ENCODE measurements around the gene SETD6. TPM values are rescaled to one million over a fixed set of nuclear protein-coding genes. Genes with fewer than 3 reads are reported as not detected.
"Not testable (repeated sequence)": the region's sequence is repeated elsewhere in the genome, so short reads cannot be mapped to it uniquely, and the experiment has no call there.

Gene SETD6
- total and polyA plus RNA-seq, 4 donors: 4.9 to 19.3 (median 13.7) TPM

DNA sequence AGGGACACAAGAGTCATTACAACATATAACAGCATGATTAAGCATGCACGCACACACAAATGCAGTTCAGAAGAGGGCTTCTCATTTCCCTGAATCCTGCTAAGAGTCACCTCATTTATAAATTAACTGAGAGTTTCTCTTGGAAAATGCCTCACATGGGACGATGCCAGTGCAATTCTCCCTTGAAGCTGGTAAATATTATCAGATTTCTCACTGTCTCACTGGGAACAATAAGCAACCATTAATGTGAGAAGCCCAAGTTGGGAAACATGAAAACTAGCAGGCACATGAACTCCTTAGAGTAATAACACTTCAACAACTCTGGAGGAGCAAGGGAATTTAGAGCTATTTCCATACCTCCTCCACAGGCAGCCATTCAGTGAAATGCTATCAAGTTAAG, 26.4 kb downstream of the SETD6 start:
- H3K9me3 ChIP-seq (ENCODE audit: control insufficient read depth, low read length): no peaks in the 10 kb centered on the region
- ATAC-seq (ENCODE audit: low FRiP score) (no peak), DNase-seq (no peak)
- no peak overlapping the region for H3K27ac ChIP-seq (ENCODE audit: low read depth in 1 of 2, low read length in 2 of 2)
- H3K4me3 ChIP-seq (ENCODE audit: low read length in 2 of 2): no peak overlapping the region
- H3K36me3 ChIP-seq (ENCODE audit: control insufficient read depth in 1 of 2, insufficient read depth in 2 of 2, low read length in 1 of 2): peaks cover 18 to 20% of the 10 kb centered on the region in 2 donors
- intact Hi-C loops (cut with DNase I): no loop called here
- WGBS, 2 donors: 91% methylated on average over 2 of the region's 2 CpGs
- no peaks in the 10 kb centered on the region for H3K4me1 ChIP-seq (ENCODE audit: control insufficient read depth in 1 of 2, insufficient read depth in 2 of 2, low read length in 2 of 2)
- H3K27me3 ChIP-seq (ENCODE audit: control insufficient read depth in 1 of 2, insufficient read depth in 2 of 2, low read length in 1 of 2): no peaks in the 10 kb centered on the region

DNA sequence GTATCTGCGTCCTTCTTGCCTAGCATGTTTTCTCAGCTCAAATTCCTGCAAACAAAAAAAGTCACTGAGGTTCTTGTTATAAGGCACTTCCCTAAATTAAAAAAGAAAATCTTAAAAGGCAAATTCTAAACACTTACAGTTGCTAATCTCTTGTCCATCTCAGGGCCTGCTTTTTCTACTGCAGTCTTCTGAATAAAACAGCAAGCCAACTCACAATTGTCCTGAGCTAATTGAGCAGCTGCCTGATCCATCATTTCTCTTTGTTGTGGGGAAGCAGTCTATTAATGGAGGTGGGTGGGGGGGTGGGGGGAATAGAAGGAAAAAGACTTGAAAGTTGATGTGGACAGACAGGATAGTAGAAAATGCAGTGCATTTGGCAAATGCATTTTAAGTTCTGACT, 27.0 kb downstream of the SETD6 start:
- WGBS, 2 donors: 58 to 62% methylated on average over 1 of the region's 1 CpG

GRCh38 chr16:58543685-58544084, 28.4 kb downstream of the SETD6 start:
- no peaks in the 10 kb centered on the region for H3K9me3 ChIP-seq (ENCODE audit: control insufficient read depth, low read length)
- H3K27me3 ChIP-seq (ENCODE audit: control insufficient read depth in 1 of 2, insufficient read depth in 2 of 2, low read length in 1 of 2): no peaks in the 10 kb centered on the region
- WGBS, 2 donors: 93 to 94% methylated on average over 8 of the region's 8 CpGs
- intact Hi-C loops (cut with DNase I): no loop called here
- H3K4me1 ChIP-seq (ENCODE audit: control insufficient read depth in 1 of 2, insufficient read depth in 2 of 2, low read length in 2 of 2): no peaks in the 10 kb centered on the region
- H3K4me3 ChIP-seq (ENCODE audit: low read length in 2 of 2): no peak overlapping the region
- no peak for DNase-seq
- ATAC-seq (ENCODE audit: low FRiP score): no peak
- no peak overlapping the region for H3K27ac ChIP-seq (ENCODE audit: low read depth in 1 of 2, low read length in 2 of 2)
- H3K36me3 ChIP-seq (ENCODE audit: control insufficient read depth in 1 of 2, insufficient read depth in 2 of 2, low read length in 1 of 2): peaks cover 13 to 14% of the 10 kb centered on the region in 2 donors

More for the DNA sequence above, 27.0 kb downstream of the SETD6 start:
- Histone ChIP-seq H3K4me1 (ENCODE audit: control insufficient read depth in 1 of 2, insufficient read depth in 2 of 2, low read length in 2 of 2) (no peaks in the 10 kb centered on the region), H3K36me3 (ENCODE audit: control insufficient read depth in 1 of 2, insufficient read depth in 2 of 2, low read length in 1 of 2) (peaks cover 15 to 16% of the 10 kb centered on the region in 2 donors), H3K27ac (ENCODE audit: low read depth in 1 of 2, low read length in 2 of 2) (no peak overlapping the region), H3K4me3 (ENCODE audit: low read length in 2 of 2) (no peak overlapping the region), H3K9me3 (ENCODE audit: control insufficient read depth, low read length) (no peaks in the 10 kb centered on the region), H3K27me3 (ENCODE audit: control insufficient read depth in 1 of 2, insufficient read depth in 2 of 2, low read length in 1 of 2) (no peaks in the 10 kb centered on the region)
- DNase-seq (no peak), ATAC-seq (ENCODE audit: low FRiP score) (no peak)
- intact Hi-C loops (cut with DNase I): no loop called here

DNA sequence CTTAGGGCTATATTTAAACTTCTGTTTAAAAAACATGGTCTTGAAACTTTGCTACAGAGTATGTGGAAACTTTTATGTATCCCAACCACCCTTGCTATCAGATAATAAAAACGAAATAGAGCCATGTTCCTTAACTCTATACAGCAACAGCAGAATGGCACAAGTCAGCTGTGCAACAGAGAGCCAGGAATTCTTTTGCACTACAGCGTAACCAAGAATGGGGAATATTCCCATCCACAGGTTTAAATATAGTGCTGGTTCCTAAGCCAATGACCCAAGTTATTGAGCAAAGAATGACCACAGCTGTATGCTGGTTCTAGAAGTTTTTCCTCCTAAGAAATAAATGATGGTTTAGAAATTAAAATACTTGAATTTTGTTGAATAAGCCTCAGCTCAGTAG, 33.1 kb downstream of the SETD6 start:
- no peaks in the 10 kb centered on the region for H3K27me3 ChIP-seq (ENCODE audit: control insufficient read depth in 1 of 2, insufficient read depth in 2 of 2, low read length in 1 of 2)
- peaks cover 9 to 11% of the 10 kb centered on the region in 2 donors for H3K36me3 ChIP-seq (ENCODE audit: control insufficient read depth in 1 of 2, insufficient read depth in 2 of 2, low read length in 1 of 2)
- no peak overlapping the region for H3K4me3 ChIP-seq (ENCODE audit: low read length in 2 of 2)
- no peak overlapping the region for H3K27ac ChIP-seq (ENCODE audit: low read depth in 1 of 2, low read length in 2 of 2)
- DNase-seq (no peak), ATAC-seq (ENCODE audit: low FRiP score) (no peak)
- intact Hi-C loops (cut with DNase I): no loop called here
- no peaks in the 10 kb centered on the region for H3K9me3 ChIP-seq (ENCODE audit: control insufficient read depth, low read length)
- H3K4me1 ChIP-seq (ENCODE audit: control insufficient read depth in 1 of 2, insufficient read depth in 2 of 2, low read length in 2 of 2): no peaks in the 10 kb centered on the region
- 15 to 16% methylated on average over 2 of the region's 2 CpGs for WGBS, 2 donors

DNA sequence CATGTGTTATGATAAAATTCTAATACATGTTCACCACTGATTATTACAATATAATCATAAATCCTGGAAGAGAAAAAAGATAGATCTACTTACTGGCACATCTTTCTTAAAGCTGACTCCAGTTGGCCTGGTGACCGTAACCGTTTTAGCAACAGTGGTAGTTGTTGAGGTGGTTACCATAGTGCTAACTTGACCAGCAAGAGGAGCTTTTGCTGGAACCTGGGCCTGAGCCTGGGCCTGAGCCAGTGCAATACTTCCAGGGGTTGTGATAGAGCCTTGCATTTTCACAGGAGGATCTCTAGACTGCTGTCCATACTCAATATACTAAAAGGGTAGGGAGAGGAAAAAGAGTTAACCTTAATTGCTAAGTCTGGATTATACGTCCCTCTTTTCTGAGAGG, 36.2 kb downstream of the SETD6 start:
- Histone ChIP-seq H3K27me3 (ENCODE audit: control insufficient read depth in 1 of 2, insufficient read depth in 2 of 2, low read length in 1 of 2) (no peaks in the 10 kb centered on the region), H3K4me1 (ENCODE audit: control insufficient read depth in 1 of 2, insufficient read depth in 2 of 2, low read length in 2 of 2) (no peaks in the 10 kb centered on the region), H3K9me3 (ENCODE audit: control insufficient read depth, low read length) (no peaks in the 10 kb centered on the region), H3K4me3 (ENCODE audit: low read length in 2 of 2) (no peak overlapping the region), H3K36me3 (ENCODE audit: control insufficient read depth in 1 of 2, insufficient read depth in 2 of 2, low read length in 1 of 2) (peaks cover 7% of the 10 kb centered on the region in 2 donors), H3K27ac (ENCODE audit: low read depth in 1 of 2, low read length in 2 of 2) (no peak overlapping the region)
- intact Hi-C loops (cut with DNase I): no loop called here
- 24 to 42% methylated on average over 3 of the region's 3 CpGs for WGBS, 2 donors
- no peak for ATAC-seq (ENCODE audit: low FRiP score)
- no peak for DNase-seq

GRCh38 chr16:58556678-58557077, 41.4 kb downstream of the SETD6 start:
- Histone ChIP-seq H3K9me3 (ENCODE audit: control insufficient read depth, low read length) (no peaks in the 10 kb centered on the region), H3K4me3 (ENCODE audit: low read length in 2 of 2) (no peak overlapping the region), H3K27ac (ENCODE audit: low read depth in 1 of 2, low read length in 2 of 2) (no peak overlapping the region), H3K36me3 (ENCODE audit: control insufficient read depth in 1 of 2, insufficient read depth in 2 of 2, low read length in 1 of 2) (peaks cover 5% of the 10 kb centered on the region in 2 donors), H3K27me3 (ENCODE audit: control insufficient read depth in 1 of 2, insufficient read depth in 2 of 2, low read length in 1 of 2) (no peaks in the 10 kb centered on the region), H3K4me1 (ENCODE audit: control insufficient read depth in 1 of 2, insufficient read depth in 2 of 2, low read length in 2 of 2) (no peaks in the 10 kb centered on the region)
- DNase-seq (no peak), ATAC-seq (ENCODE audit: low FRiP score) (no peak)
- 69 to 77% methylated on average over 2 of the region's 2 CpGs for WGBS, 2 donors
- intact Hi-C loops (cut with DNase I): no loop called here

DNA sequence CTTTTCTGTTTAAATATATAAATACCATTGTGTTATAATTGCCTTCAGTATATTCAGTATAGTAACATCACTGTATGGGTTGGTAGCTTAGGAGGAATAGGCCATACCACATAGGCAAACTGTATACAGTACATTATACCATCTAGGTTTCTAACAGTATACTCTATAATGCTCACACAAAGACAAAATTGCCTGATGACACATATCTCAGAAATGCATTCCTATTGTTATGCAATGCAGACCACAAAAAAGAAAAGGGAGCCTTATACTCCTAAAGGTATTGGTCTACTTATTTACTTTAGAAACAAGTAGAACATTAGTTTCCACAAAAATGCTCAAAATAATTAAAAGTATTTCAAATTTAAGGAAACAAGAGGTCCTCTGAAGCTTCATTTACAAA, 47.9 kb downstream of the SETD6 start:
- ATAC-seq (ENCODE audit: low FRiP score) (no peak), DNase-seq (no peak)
- peaks cover 2 to 8% of the 10 kb centered on the region in 2 donors for H3K36me3 ChIP-seq (ENCODE audit: control insufficient read depth in 1 of 2, insufficient read depth in 2 of 2, low read length in 1 of 2)
- no peak overlapping the region for H3K4me3 ChIP-seq (ENCODE audit: low read length in 2 of 2)
- H3K27ac ChIP-seq (ENCODE audit: low read depth in 1 of 2, low read length in 2 of 2): no peak overlapping the region
- no peaks in the 10 kb centered on the region for H3K4me1 ChIP-seq (ENCODE audit: control insufficient read depth in 1 of 2, insufficient read depth in 2 of 2, low read length in 2 of 2)
- H3K27me3 ChIP-seq (ENCODE audit: control insufficient read depth in 1 of 2, insufficient read depth in 2 of 2, low read length in 1 of 2): no peaks in the 10 kb centered on the region
- H3K9me3 ChIP-seq (ENCODE audit: control insufficient read depth, low read length): no peaks in the 10 kb centered on the region
- intact Hi-C loops (cut with DNase I): no loop called here

GRCh38 chr16:58563775-58564174, 48.5 kb downstream of the SETD6 start:
- DNase-seq (no peak), ATAC-seq (ENCODE audit: low FRiP score) (no peak)
- Histone ChIP-seq H3K9me3 (ENCODE audit: control insufficient read depth, low read length) (no peaks in the 10 kb centered on the region), H3K27me3 (ENCODE audit: control insufficient read depth in 1 of 2, insufficient read depth in 2 of 2, low read length in 1 of 2) (no peaks in the 10 kb centered on the region), H3K4me3 (ENCODE audit: low read length in 2 of 2) (no peak overlapping the region), H3K27ac (ENCODE audit: low read depth in 1 of 2, low read length in 2 of 2) (no peak overlapping the region), H3K36me3 (ENCODE audit: control insufficient read depth in 1 of 2, insufficient read depth in 2 of 2, low read length in 1 of 2) (peaks cover 2 to 8% of the 10 kb centered on the region in 2 donors), H3K4me1 (ENCODE audit: control insufficient read depth in 1 of 2, insufficient read depth in 2 of 2, low read length in 2 of 2) (no peaks in the 10 kb centered on the region)
- intact Hi-C loops (cut with DNase I): no loop called here
- WGBS, 2 donors: 96 to 97% methylated on average over 4 of the region's 4 CpGs

DNA sequence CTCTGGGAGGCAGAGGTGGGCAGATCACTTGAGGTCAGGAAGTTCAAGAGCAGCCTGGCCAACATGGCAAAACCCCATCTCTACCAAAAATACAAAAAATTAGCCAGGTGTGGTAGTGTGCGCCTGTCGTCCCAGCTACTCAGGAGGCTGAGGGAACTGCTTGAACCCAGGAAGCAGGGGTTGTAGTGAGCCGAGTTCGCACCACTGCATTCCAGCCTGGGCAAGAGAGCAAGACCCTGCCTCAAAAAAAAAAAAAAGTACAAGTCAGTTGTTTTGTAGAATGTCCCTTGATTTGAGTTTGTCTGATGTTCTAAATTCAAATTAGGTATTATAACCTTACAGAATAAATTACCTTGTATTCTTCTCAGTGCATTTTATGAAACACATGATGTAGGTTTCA, 50.4 kb downstream of the SETD6 start:
- H3K36me3 ChIP-seq (ENCODE audit: control insufficient read depth in 1 of 2, insufficient read depth in 2 of 2, low read length in 1 of 2); H3K9me3 ChIP-seq (ENCODE audit: control insufficient read depth, low read length); H3K27ac ChIP-seq (ENCODE audit: low read depth in 1 of 2, low read length in 2 of 2); H3K4me1 ChIP-seq (ENCODE audit: control insufficient read depth in 1 of 2, insufficient read depth in 2 of 2, low read length in 2 of 2); H3K27me3 ChIP-seq (ENCODE audit: control insufficient read depth in 1 of 2, insufficient read depth in 2 of 2, low read length in 1 of 2); ATAC-seq (ENCODE audit: low FRiP score); intact Hi-C loops (cut with DNase I); H3K4me3 ChIP-seq (ENCODE audit: low read length in 2 of 2); DNase-seq: not testable (repeated sequence)
- 95 to 98% methylated on average over 4 of the region's 4 CpGs for WGBS, 2 donors

Measured in aorta (tissue), 5 donors.